ENCODE results near the gene CNFN. TPM values are rescaled to one million over a fixed set of nuclear protein-coding genes. Genes with fewer than 3 reads are reported as not detected.

Gene CNFN
- total RNA-seq, 1 donor: not detected

GRCh38 chr19:42421101-42421500, 31.0 kb upstream of the CNFN start:
- H3K4me1 ChIP-seq (ENCODE audit: insufficient read depth, low read length): peaks cover 41% of the 10 kb centered on the region
- no peaks in the 10 kb centered on the region for H3K27me3 ChIP-seq (ENCODE audit: insufficient read depth, low read length)
- H3K9me3 ChIP-seq (ENCODE audit: low read depth, low read length): no peaks in the 10 kb centered on the region
- no peak overlapping the region for H3K4me3 ChIP-seq (ENCODE audit: low read length)

GRCh38 chr19:42420055-42420544, 30.0 kb upstream of the CNFN start:
- H3K9me3 ChIP-seq (ENCODE audit: low read depth, low read length): no peaks in the 10 kb centered on the region
- H3K4me1 ChIP-seq (ENCODE audit: insufficient read depth, low read length): peaks cover 41% of the 10 kb centered on the region
- H3K27me3 ChIP-seq (ENCODE audit: insufficient read depth, low read length): no peaks in the 10 kb centered on the region
- H3K4me3 ChIP-seq (ENCODE audit: low read length): no peak overlapping the region

GRCh38 chr19:42419309-42419708, 29.2 kb upstream of the CNFN start:
- no peaks in the 10 kb centered on the region for H3K9me3 ChIP-seq (ENCODE audit: low read depth, low read length)
- no peak overlapping the region for H3K4me3 ChIP-seq (ENCODE audit: low read length)
- peaks cover 38% of the 10 kb centered on the region for H3K4me1 ChIP-seq (ENCODE audit: insufficient read depth, low read length)
- no peaks in the 10 kb centered on the region for H3K27me3 ChIP-seq (ENCODE audit: insufficient read depth, low read length)

- H3K9me3 ChIP-seq (ENCODE audit: low read depth, low read length): no peaks in the 10 kb centered on the region
- no peaks in the 10 kb centered on the region for H3K27me3 ChIP-seq (ENCODE audit: insufficient read depth, low read length)
- no peak overlapping the region for H3K4me3 ChIP-seq (ENCODE audit: low read length)
- no peaks in the 10 kb centered on the region for H3K4me1 ChIP-seq (ENCODE audit: insufficient read depth, low read length)
Observed at GRCh38 chr19:42412661-42413076, 22.6 kb upstream of the CNFN start.

GRCh38 chr19:42412227-42412626, 22.1 kb upstream of the CNFN start:
- Histone ChIP-seq H3K27me3 (ENCODE audit: insufficient read depth, low read length) (no peaks in the 10 kb centered on the region), H3K4me3 (ENCODE audit: low read length) (no peak overlapping the region), H3K4me1 (ENCODE audit: insufficient read depth, low read length) (no peaks in the 10 kb centered on the region), H3K9me3 (ENCODE audit: low read depth, low read length) (no peaks in the 10 kb centered on the region)

- Histone ChIP-seq H3K27me3 (ENCODE audit: insufficient read depth, low read length) (no peaks in the 10 kb centered on the region), H3K4me1 (ENCODE audit: insufficient read depth, low read length) (no peaks in the 10 kb centered on the region), H3K4me3 (ENCODE audit: low read length) (no peak overlapping the region), H3K9me3 (ENCODE audit: low read depth, low read length) (no peaks in the 10 kb centered on the region)
Observed at GRCh38 chr19:42411581-42412178, 21.6 kb upstream of the CNFN start.

- H3K27me3 ChIP-seq (ENCODE audit: insufficient read depth, low read length): no peaks in the 10 kb centered on the region
- H3K4me3 ChIP-seq (ENCODE audit: low read length): no peak overlapping the region
- no peaks in the 10 kb centered on the region for H3K9me3 ChIP-seq (ENCODE audit: low read depth, low read length)
- no peaks in the 10 kb centered on the region for H3K4me1 ChIP-seq (ENCODE audit: insufficient read depth, low read length)
Observed at GRCh38 chr19:42410371-42410770, 20.3 kb upstream of the CNFN start.

- no peaks in the 10 kb centered on the region for H3K9me3 ChIP-seq (ENCODE audit: low read depth, low read length)
- H3K4me1 ChIP-seq (ENCODE audit: insufficient read depth, low read length): no peaks in the 10 kb centered on the region
Observed at GRCh38 chr19:42409477-42409876, 19.4 kb upstream of the CNFN start.

GRCh38 chr19:42407816-42408175, 17.7 kb upstream of the CNFN start:
- H3K4me1 ChIP-seq (ENCODE audit: insufficient read depth, low read length): no peaks in the 10 kb centered on the region
- no peaks in the 10 kb centered on the region for H3K9me3 ChIP-seq (ENCODE audit: low read depth, low read length)
- no peaks in the 10 kb centered on the region for H3K27me3 ChIP-seq (ENCODE audit: insufficient read depth, low read length)
- no peak overlapping the region for H3K4me3 ChIP-seq (ENCODE audit: low read length)

More at GRCh38 chr19:42409477-42409876, 19.4 kb upstream of the CNFN start:
- Histone ChIP-seq H3K4me3 (ENCODE audit: low read length) (no peak overlapping the region), H3K27me3 (ENCODE audit: insufficient read depth, low read length) (no peaks in the 10 kb centered on the region)

GRCh38 chr19:42407085-42407815, 17.2 kb upstream of the CNFN start:
- Histone ChIP-seq H3K27me3 (ENCODE audit: insufficient read depth, low read length) (no peaks in the 10 kb centered on the region), H3K9me3 (ENCODE audit: low read depth, low read length) (no peaks in the 10 kb centered on the region), H3K4me3 (ENCODE audit: low read length) (no peak overlapping the region), H3K4me1 (ENCODE audit: insufficient read depth, low read length) (peaks cover 3% of the 10 kb centered on the region)

- Histone ChIP-seq H3K4me1 (ENCODE audit: insufficient read depth, low read length) (peaks cover 10% of the 10 kb centered on the region), H3K4me3 (ENCODE audit: low read length) (no peak overlapping the region), H3K9me3 (ENCODE audit: low read depth, low read length) (no peaks in the 10 kb centered on the region), H3K27me3 (ENCODE audit: insufficient read depth, low read length) (no peaks in the 10 kb centered on the region)
Observed at GRCh38 chr19:42406111-42406510, 16.0 kb upstream of the CNFN start.

- no peak overlapping the region for H3K4me3 ChIP-seq (ENCODE audit: low read length)
- H3K4me1 ChIP-seq (ENCODE audit: insufficient read depth, low read length): peaks cover 14% of the 10 kb centered on the region
- H3K9me3 ChIP-seq (ENCODE audit: low read depth, low read length): no peaks in the 10 kb centered on the region
- H3K27me3 ChIP-seq (ENCODE audit: insufficient read depth, low read length): no peaks in the 10 kb centered on the region
Observed at GRCh38 chr19:42403586-42403985, 13.5 kb upstream of the CNFN start.

GRCh38 chr19:42402376-42403116, 12.4 kb upstream of the CNFN start:
- Histone ChIP-seq H3K9me3 (ENCODE audit: low read depth, low read length) (no peaks in the 10 kb centered on the region), H3K4me1 (ENCODE audit: insufficient read depth, low read length) (peaks cover 21% of the 10 kb centered on the region), H3K4me3 (ENCODE audit: low read length) (no peak overlapping the region), H3K27me3 (ENCODE audit: insufficient read depth, low read length) (no peaks in the 10 kb centered on the region)

- Histone ChIP-seq H3K9me3 (ENCODE audit: low read depth, low read length) (no peaks in the 10 kb centered on the region), H3K4me3 (ENCODE audit: low read length) (peak overlapping the region; percentile 22), H3K4me1 (ENCODE audit: insufficient read depth, low read length) (peaks cover 27% of the 10 kb centered on the region), H3K27me3 (ENCODE audit: insufficient read depth, low read length) (no peaks in the 10 kb centered on the region)
Observed at GRCh38 chr19:42401365-42402303, 11.5 kb upstream of the CNFN start.

All from mononuclear cell (primary cell).